SK-N-SH (cell line): Measurements from ENCODE around the gene DICER1. TPM values are rescaled to one million over a fixed set of nuclear protein-coding genes. Genes with fewer than 3 reads are reported as not detected.

Experiments
- CTCF ChIA-PET: fragments of 300-600, 350-600 bp; formaldehyde crosslinking; extraction: SDS; loops from one replicate; lab custom pipeline; 2021; lab: Yijun Ruan, JAX
- POLR2A ChIA-PET: fragments of 350-600 bp; sonication (Branson Sonifier 250); formaldehyde crosslinking; extraction: SDS; loops from one replicate; lab custom pipeline; 2020; ENCODE audit warnings: antibody characterized with exemption, inconsistent platforms; lab: Yijun Ruan, JAX
- DNase-seq: peaks from one replicate; pipeline ENCODE4 v3.0.0; 2012
- H2AFZ ChIP-seq: fragments of 200-600 bp; sonication (generic); 2 replicates; pipeline ENCODE4 v1.8.1; 2016; ENCODE audit warnings: antibody characterized with exemption, mild to moderate bottlenecking, low read depth
- H3F3A ChIP-seq: fragments of 200-600 bp; sonication (generic); replicated peaks from 2 replicates; pipeline ENCODE3; 2016; ENCODE audit warnings: antibody characterized with exemption, mild to moderate bottlenecking; ENCODE audit not compliant: insufficient read depth
- H3K27ac ChIP-seq, 2 experiments: fragments of 200-500 bp in 1 of 2; fragments of 200-600 bp in 1 of 2; sonication (Bioruptor generic) in 1 of 2; sonication (generic), shearing (Covaris generic) in 1 of 2; 2 replicates each; pipeline versions ENCODE4 v1.5.1 to v1.6.1; 2014 to 2016; ENCODE audit warnings: low read depth in 2 of 2, inconsistent platforms in 1 of 2, low read length in 1 of 2, mild to moderate bottlenecking in 1 of 2, mixed read lengths in 1 of 2
- H3K27me3 ChIP-seq: fragments of 200-600 bp; sonication (generic), shearing (Covaris generic); 2 replicates; pipeline ENCODE4 v1.6.1; 2016; ENCODE audit warnings: mixed run types; ENCODE audit not compliant: insufficient read depth
- H3K36me3 ChIP-seq, 2 experiments: fragments of 200-500 bp in 1 of 2; fragments of 200-600 bp in 1 of 2; sonication (Bioruptor generic) in 1 of 2; sonication (generic) in 1 of 2; replicated peaks in 1 of 2; 2 replicates each; pipeline versions ENCODE3 to v1.5.1; 2014 to 2016; ENCODE audit warnings: low read length in 1 of 2, mild to moderate bottlenecking in 1 of 2; ENCODE audit not compliant: insufficient read depth in 2 of 2, control insufficient read depth in 1 of 2
- H3K4me1 ChIP-seq, 2 experiments: fragments of 200-500 bp in 1 of 2; fragments of 200-600 bp in 1 of 2; sonication (Bioruptor generic) in 1 of 2; sonication (generic), shearing (Covaris generic) in 1 of 2; 2 replicates each; pipeline versions ENCODE4 v1.5.1 to v1.6.1; 2014 to 2016; ENCODE audit warnings: low read depth in 1 of 2, low read length in 1 of 2, mixed run types in 1 of 2; ENCODE audit not compliant: insufficient read depth in 2 of 2, control insufficient read depth in 1 of 2
- H3K4me2 ChIP-seq: fragments of 200-600 bp; sonication (generic), shearing (Covaris generic); 2 replicates; pipeline ENCODE4 v1.6.1; 2017; ENCODE audit warnings: mixed run types
- H3K4me3 ChIP-seq, 2 experiments: fragments of 200-500 bp in 1 of 2; fragments of 200-600 bp in 1 of 2; sonication (Bioruptor generic) in 1 of 2; sonication (generic), shearing (Covaris generic) in 1 of 2; 2 replicates each; pipeline versions ENCODE4 v1.5.1 to v1.8.1; 2014 to 2016; ENCODE audit warnings: low read depth in 2 of 2, inconsistent platforms in 1 of 2, low read length in 1 of 2, mild to moderate bottlenecking in 1 of 2, mixed read lengths in 1 of 2, moderate library complexity in 1 of 2
- H3K79me2 ChIP-seq: fragments of 200-600 bp; sonication (generic); 2 replicates; pipeline ENCODE4 v1.8.1; 2017; ENCODE audit warnings: mild to moderate bottlenecking; ENCODE audit not compliant: insufficient read depth
- H3K9ac ChIP-seq: fragments of 200-600 bp; sonication (generic); 2 replicates; pipeline ENCODE4 v1.6.1; 2017; ENCODE audit warnings: mixed run types
- H3K9me2 ChIP-seq: fragments of 200-600 bp; sonication (generic); 2 replicates; pipeline ENCODE4 v1.6.1; 2017; ENCODE audit warnings: mixed run types
- H3K9me3 ChIP-seq: fragments of 200-600 bp; sonication (generic); 2 replicates; pipeline ENCODE4 v1.6.1; 2017; ENCODE audit warnings: mixed run types, mild to moderate bottlenecking, moderate library complexity
- H4K20me1 ChIP-seq: fragments of 200-600 bp; sonication (generic); 2 replicates; pipeline ENCODE4 v1.6.1; 2017; ENCODE audit warnings: mild to moderate bottlenecking, mixed run types; ENCODE audit not compliant: insufficient read depth
- ELF1 ChIP-seq: IDR thresholded peaks from 2 replicates; pipeline ENCODE4 v1.4.0; 2012
- EZH2phosphoT487 ChIP-seq: fragments of 200-600 bp; sonication (generic); IDR thresholded peaks from 2 replicates; pipeline ENCODE4 v1.6.1; 2017; ENCODE audit warnings: low read depth, mixed run types, mild to moderate bottlenecking, antibody characterized with exemption, moderate library complexity, borderline replicate concordance
- GABPA ChIP-seq: IDR thresholded peaks from 2 replicates; pipeline ENCODE4 v1.4.0; 2012; ENCODE audit warnings: low read depth, mild to moderate bottlenecking
- JUND ChIP-seq: IDR thresholded peaks from 2 replicates; pipeline ENCODE4 v1.4.0; 2012
- MAX ChIP-seq: IDR thresholded peaks from 2 replicates; pipeline ENCODE4 v1.4.0; 2012; ENCODE audit warnings: low read depth
- MEF2A ChIP-seq: IDR thresholded peaks from 2 replicates; pipeline ENCODE4 v1.4.0; 2012; ENCODE audit warnings: low read depth, borderline replicate concordance
- NFIC ChIP-seq: IDR thresholded peaks from 2 replicates; pipeline ENCODE4 v1.4.0; 2012; ENCODE audit warnings: borderline replicate concordance
- RCOR1 ChIP-seq: fragments of 150-350 bp; IDR thresholded peaks from 2 replicates; pipeline ENCODE4 v1.6.1; 2017; ENCODE audit warnings: antibody characterized with exemption, low read length
- RFX5 ChIP-seq: IDR thresholded peaks from 2 replicates; pipeline ENCODE4 v1.6.1; 2012; ENCODE audit warnings: mild to moderate bottlenecking, improper control_type of control experiment, low read length
- RXRA ChIP-seq: IDR thresholded peaks from 2 replicates; pipeline ENCODE4 v1.4.0; 2012; ENCODE audit warnings: low read depth, mild to moderate bottlenecking, borderline replicate concordance
- TCF12 ChIP-seq: IDR thresholded peaks from 2 replicates; pipeline ENCODE4 v1.4.0; 2012
- YY1 ChIP-seq: IDR thresholded peaks from 2 replicates; pipeline ENCODE4 v1.4.0; 2012; ENCODE audit warnings: low read depth, mild to moderate bottlenecking
- WGBS: methylation state at CpG from one replicate; pipeline ENCODE4 v1.1.6; 2017; ENCODE audit warnings: low lambda C conversion rate; 5-methylcytosine and 5-hydroxymethylcytosine counted together
- polyA plus RNA-seq, 3 experiments: library from polyadenylated mRNA; depleted of rRNA; stranded (reverse); fragments of >200 nt; gene quantifications; 2 replicates each; pipeline ENCODE4 v1.2.3, GENCODE V29; 2012
- TF ChIP-seq, protein P1 (sequence below): IDR thresholded peaks from 2 replicates; pipeline ENCODE4 v1.6.1; 2012; ENCODE audit warnings: mild to moderate bottlenecking, low read depth, low read length, moderate library complexity
- TF ChIP-seq, protein P2 (sequence below): fragments of 150-350 bp; IDR thresholded peaks from 2 replicates; pipeline ENCODE4 v1.6.1; 2017; ENCODE audit warnings: antibody characterized with exemption, low read length, low read depth, borderline replicate concordance
- TF ChIP-seq, protein P3 (sequence below): IDR thresholded peaks from 2 replicates; pipeline ENCODE4 v1.4.0; 2012; ENCODE audit warnings: low read depth, borderline replicate concordance

DICER1 gene
- polyA plus RNA-seq, 1 of the 3 experiments (the other 2 are of a cell fraction), result 4.7 TPM

GRCh38 chr14:95164506-95164905, 7.2 kb upstream of the DICER1 start:
- H3K27ac ChIP-seq, result no peak overlapping the region
- H3K9ac ChIP-seq, result no peak overlapping the region
- ChIA-PET POLR2A (no interaction called here), CTCF (no interaction called here)
- no peaks in the 10 kb centered on the region; a peak in 2 of 4 replicates for H3K4me1 ChIP-seq
- H2AFZ ChIP-seq, result no peak overlapping the region
- TF ChIP-seq RFX5 (no peak), MEF2A (no peak), JUND (no peak), MAX (no peak), RXRA (no peak), EZH2phosphoT487 (no peak), ELF1 (no peak), YY1 (no peak)
- TF ChIP-seq, protein P1, sequence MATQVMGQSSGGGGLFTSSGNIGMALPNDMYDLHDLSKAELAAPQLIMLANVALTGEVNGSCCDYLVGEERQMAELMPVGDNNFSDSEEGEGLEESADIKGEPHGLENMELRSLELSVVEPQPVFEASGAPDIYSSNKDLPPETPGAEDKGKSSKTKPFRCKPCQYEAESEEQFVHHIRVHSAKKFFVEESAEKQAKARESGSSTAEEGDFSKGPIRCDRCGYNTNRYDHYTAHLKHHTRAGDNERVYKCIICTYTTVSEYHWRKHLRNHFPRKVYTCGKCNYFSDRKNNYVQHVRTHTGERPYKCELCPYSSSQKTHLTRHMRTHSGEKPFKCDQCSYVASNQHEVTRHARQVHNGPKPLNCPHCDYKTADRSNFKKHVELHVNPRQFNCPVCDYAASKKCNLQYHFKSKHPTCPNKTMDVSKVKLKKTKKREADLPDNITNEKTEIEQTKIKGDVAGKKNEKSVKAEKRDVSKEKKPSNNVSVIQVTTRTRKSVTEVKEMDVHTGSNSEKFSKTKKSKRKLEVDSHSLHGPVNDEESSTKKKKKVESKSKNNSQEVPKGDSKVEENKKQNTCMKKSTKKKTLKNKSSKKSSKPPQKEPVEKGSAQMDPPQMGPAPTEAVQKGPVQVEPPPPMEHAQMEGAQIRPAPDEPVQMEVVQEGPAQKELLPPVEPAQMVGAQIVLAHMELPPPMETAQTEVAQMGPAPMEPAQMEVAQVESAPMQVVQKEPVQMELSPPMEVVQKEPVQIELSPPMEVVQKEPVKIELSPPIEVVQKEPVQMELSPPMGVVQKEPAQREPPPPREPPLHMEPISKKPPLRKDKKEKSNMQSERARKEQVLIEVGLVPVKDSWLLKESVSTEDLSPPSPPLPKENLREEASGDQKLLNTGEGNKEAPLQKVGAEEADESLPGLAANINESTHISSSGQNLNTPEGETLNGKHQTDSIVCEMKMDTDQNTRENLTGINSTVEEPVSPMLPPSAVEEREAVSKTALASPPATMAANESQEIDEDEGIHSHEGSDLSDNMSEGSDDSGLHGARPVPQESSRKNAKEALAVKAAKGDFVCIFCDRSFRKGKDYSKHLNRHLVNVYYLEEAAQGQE, result no peak
- H3K9me3 ChIP-seq, result no peaks in the 10 kb centered on the region
- H3K27me3 ChIP-seq, result no peaks in the 10 kb centered on the region
- DNase-seq, result no peak
- peaks cover 0 to 2% of the 10 kb centered on the region in 2 experiments for H3K36me3 ChIP-seq
- WGBS, result 94% methylated on average over 1 of the region's 1 CpG
- no peaks in the 10 kb centered on the region for H3K9me2 ChIP-seq
- H3K79me2 ChIP-seq, result no peaks in the 10 kb centered on the region
- H3K4me3 ChIP-seq, result no peak overlapping the region
- no peaks in the 10 kb centered on the region for H4K20me1 ChIP-seq
- H3K4me2 ChIP-seq, result no peak overlapping the region
- peaks cover 2% of the 10 kb centered on the region for H3F3A ChIP-seq

- DNase-seq, result no peak
- CTCF ChIA-PET, result no interaction called here
- Histone ChIP-seq H3K9me3 (no peaks in the 10 kb centered on the region), H3F3A (peaks cover 2% of the 10 kb centered on the region), H2AFZ (no peak overlapping the region), H3K4me3 (no peak overlapping the region), H3K27ac (no peak overlapping the region), H3K9ac (no peak overlapping the region), H3K9me2 (no peaks in the 10 kb centered on the region), H3K36me3 (peaks cover 0 to 2% of the 10 kb centered on the region in 2 experiments), H3K4me2 (no peak overlapping the region), H3K79me2 (no peaks in the 10 kb centered on the region), H4K20me1 (no peaks in the 10 kb centered on the region), H3K27me3 (no peaks in the 10 kb centered on the region), H3K4me1 (peaks cover 0 to 2% of the 10 kb centered on the region in 2 experiments; a peak in 2 of 4 replicates)
- POLR2A ChIA-PET, result no interaction called here
- 89% methylated on average over 3 of the region's 3 CpGs for WGBS
- TF ChIP-seq, protein P2, sequence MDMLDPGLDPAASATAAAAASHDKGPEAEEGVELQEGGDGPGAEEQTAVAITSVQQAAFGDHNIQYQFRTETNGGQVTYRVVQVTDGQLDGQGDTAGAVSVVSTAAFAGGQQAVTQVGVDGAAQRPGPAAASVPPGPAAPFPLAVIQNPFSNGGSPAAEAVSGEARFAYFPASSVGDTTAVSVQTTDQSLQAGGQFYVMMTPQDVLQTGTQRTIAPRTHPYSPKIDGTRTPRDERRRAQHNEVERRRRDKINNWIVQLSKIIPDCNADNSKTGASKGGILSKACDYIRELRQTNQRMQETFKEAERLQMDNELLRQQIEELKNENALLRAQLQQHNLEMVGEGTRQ, result no peak
- TF ChIP-seq, protein P3, sequence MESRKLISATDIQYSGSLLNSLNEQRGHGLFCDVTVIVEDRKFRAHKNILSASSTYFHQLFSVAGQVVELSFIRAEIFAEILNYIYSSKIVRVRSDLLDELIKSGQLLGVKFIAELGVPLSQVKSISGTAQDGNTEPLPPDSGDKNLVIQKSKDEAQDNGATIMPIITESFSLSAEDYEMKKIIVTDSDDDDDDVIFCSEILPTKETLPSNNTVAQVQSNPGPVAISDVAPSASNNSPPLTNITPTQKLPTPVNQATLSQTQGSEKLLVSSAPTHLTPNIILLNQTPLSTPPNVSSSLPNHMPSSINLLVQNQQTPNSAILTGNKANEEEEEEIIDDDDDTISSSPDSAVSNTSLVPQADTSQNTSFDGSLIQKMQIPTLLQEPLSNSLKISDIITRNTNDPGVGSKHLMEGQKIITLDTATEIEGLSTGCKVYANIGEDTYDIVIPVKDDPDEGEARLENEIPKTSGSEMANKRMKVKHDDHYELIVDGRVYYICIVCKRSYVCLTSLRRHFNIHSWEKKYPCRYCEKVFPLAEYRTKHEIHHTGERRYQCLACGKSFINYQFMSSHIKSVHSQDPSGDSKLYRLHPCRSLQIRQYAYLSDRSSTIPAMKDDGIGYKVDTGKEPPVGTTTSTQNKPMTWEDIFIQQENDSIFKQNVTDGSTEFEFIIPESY, result no peak
- no peak for TF ChIP-seq GABPA
- no peak for TF ChIP-seq NFIC
- TF ChIP-seq RCOR1, result no peak
- no peak for TF ChIP-seq MAX
- TF ChIP-seq TCF12, result no peak
- TF ChIP-seq, all 33 proteins: peak for 0
Observed at GRCh38 chr14:95163666-95164065, 6.3 kb upstream of the DICER1 start.
